ENCODE results near the gene NGEF.
"Not testable (repeated sequence)": the region's sequence is repeated elsewhere in the genome, so short reads cannot be mapped to it uniquely, and the experiment has no call there.

NGEF gene

DNA sequence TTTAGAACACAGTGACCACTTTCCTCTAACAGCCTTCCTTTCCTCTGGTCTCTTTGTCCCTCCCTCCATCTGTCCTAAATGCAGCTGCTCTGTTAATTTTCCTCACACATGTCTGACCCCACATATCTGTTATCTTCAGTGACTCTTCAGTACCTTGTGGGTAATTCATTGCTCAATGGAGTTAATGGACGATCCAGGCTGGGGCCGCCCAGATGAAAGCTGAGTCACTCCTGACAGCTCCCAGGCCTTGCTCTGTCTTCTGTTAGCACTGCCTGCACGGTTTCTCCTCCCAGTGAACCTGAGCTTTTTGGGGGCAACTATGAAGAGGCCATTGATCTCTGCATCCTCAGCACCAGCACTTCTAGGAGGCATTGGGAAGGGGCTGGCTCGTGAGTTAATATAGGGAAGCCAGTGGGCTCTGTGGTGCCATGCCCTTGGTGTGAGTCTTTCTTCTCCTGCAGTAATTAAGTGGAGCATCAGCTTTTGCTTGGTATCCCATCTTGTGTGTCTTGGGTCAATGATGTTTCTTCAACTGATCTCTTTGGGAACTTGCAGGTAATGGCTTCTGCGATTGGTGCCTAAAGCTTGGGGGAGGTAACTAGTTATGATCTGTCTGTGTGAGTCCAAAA, 75.7 kb downstream of the NGEF start:
- DNase-seq (ENCODE audit: extremely low read depth in 1 of 2, low read depth in 1 of 2) = no peak

GRCh38 chr2:232931636-232932035, 81.4 kb downstream of the NGEF start:
- DNase-seq (ENCODE audit: extremely low read depth in 1 of 2, low read depth in 1 of 2) = no peak

DNA sequence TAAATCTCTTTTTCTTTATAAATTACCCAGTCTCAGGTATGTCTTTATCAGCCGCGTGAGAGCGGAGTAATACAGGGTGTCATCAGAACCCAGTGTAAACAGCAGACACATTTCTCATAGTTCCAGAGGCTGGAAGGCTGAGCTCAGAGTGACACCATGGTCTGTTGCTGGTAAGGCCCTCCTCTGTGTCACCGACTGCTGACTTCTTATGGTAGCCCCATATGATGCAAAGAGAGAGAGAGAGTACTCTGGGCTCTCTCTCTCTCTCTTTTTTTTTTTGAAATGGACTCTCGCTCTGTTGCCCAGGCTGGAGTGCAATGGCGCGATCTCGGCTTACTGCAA, 83.0 kb downstream of the NGEF start:
- DNase-seq (ENCODE audit: extremely low read depth in 1 of 2, low read depth in 1 of 2) = no peak

DNA sequence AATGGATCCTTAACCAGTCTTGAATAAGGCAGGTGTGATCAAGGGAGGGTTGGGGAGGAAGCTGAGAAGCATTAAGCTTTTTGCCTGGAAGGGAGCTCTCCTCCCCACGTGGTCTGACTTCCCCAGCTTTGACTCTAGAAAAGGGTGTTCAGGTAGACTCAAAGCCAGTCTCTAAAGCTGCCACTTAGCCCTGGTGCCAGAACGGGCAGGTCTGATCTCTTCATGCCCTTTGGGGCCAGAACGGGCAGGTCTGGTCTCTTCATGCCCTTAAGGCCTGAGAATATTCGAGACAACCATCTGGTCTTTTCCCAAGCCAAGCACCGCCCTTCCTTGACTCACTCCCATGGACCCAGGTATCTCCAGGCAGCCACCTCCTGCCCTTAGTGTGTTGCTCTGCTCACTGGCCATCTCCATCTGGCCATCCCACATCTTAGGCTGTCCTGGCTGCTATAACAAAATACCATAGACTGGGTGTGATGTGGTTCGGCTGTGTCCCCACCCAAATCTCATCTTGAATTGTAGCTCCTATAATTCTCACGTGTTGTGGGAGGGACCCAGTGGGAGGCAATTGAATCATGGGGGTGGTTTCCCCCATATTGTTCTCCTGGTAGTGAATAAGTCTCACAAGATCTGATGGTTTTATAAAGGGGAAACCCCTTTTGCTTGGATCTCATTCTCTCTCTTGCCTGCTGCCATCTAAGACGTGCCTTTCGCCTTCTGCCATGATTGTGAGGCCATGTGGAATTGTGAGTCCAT, 83.6 kb downstream of the NGEF start:
- DNase-seq (ENCODE audit: extremely low read depth in 1 of 2, low read depth in 1 of 2) = no peak

- DNase-seq (ENCODE audit: extremely low read depth in 1 of 2, low read depth in 1 of 2) = no peak
Measured at GRCh38 chr2:232928551-232929302, 84.3 kb downstream of the NGEF start.

DNA sequence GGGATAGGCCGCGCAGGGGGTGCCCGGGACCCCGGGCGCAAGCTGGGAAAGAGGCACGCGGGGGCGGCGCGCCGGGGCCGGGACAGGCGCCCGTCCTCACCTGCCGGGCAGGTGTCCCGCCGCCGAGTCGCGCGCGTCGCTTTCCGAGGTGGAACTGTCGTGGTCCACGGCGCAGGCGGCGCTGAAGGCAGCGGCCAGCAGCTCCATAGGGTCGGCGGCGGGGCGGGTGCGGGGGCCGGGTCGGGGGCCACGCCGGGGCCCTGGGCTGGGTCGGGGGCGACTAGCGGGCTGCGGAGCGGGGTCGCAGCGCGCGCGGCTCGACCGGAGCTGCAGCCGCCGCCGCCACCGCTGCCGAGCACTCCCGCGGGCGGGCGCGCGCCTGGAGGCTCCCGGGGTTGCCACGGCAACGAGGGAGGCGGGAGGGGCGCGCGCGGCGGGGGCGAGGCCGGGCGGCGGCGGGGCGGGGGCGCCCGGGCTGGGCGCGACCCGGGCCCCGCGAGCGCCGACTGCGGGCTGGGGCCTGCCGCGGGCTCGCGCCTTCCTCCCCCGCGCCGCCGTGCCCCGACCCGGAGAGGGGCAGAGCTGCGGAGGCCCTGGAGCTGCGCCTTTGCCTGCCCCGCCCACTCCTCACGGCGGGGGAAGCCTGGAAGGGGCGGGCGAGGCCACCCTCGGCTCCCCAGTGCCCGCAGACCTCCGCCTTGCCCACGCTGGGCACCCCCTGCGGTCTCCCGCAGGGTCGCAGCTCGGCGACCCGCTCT, 85.1 kb downstream of the NGEF start:
- no peak for DNase-seq (ENCODE audit: extremely low read depth in 1 of 2, low read depth in 1 of 2)

- DNase-seq (ENCODE audit: extremely low read depth in 1 of 2, low read depth in 1 of 2) = no peak
Measured at GRCh38 chr2:232927032-232927792, 85.8 kb downstream of the NGEF start.

DNA sequence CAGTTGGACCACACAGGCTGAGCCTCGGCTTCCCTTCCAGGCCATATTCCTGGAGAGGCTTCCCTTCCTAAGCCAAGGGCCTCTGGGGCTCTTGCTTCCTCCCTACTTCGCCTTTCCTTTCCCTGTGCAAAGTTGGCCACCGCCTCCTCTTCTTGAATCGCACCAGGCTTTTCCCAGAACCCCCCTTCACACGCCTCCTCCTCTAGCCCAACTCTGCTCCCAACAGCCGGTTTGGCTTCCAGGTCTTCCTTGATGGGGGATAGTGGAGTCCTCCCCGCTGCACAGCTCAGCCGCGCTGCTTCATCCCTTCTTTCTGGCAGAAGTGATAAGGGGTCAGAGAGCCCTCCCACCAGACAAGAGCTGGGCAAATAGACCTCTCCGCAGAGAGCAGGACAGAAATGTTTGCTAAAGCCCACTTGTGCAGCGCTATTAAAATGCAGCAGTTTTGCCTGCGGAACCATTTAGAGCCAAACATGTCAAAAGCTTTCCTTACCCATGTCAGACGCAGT, 86.6 kb downstream of the NGEF start:
- DNase-seq (ENCODE audit: extremely low read depth in 1 of 2, low read depth in 1 of 2) = no peak

GRCh38 chr2:232925821-232926156, 87.3 kb downstream of the NGEF start:
- DNase-seq (ENCODE audit: extremely low read depth in 1 of 2, low read depth in 1 of 2) = no peak

DNA sequence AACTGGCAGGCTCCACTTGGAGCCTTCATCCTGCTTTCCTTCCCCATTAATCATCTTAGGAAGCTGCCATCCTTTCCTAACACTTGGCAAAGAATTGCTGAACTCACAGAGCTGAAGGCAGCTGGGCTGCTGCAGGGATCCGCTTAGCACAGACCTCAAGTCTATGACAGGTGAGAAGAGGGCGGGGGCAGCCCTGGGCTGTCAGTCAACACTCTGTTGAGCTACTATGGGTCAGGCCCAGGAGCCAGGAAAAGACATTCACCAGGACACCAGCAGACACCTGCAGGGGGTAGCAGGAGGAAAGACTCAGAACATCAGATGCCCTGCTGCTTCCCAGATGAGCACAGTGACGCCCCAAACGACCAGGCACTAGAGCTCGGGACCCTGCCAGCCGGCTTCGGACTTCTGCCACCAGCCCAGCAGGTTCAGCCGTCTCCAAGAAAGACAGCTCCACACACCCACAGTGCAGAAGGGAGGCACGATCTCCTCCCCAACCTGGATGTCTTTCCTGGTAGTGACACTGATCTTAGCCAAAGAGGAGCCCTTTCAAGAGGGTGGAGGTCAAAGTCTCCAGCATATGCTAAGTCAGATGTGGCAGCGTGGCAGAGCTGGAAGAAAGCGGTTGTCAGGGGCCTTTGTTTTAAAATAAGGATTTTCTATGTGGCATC, 87.8 kb downstream of the NGEF start:
- DNase-seq (ENCODE audit: extremely low read depth in 1 of 2, low read depth in 1 of 2) = no peak

DNA sequence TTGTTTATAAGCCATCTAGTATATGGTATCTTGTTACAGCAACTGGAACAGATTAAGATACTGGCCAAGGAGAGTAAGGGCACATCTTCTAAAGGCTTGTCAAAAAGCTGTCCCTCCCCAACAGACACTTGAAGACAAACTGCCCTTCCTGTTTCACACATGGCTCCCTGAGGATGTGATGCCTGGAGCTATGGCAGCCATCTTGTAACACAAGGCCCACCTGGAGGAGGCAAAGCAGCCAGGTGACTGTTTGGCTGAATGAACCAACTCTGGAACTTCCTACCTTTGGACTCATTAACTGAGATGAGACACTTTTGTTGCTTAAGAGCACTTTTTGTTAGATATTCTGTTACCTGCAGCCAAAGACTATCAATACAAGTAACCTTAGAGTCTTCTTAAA, 88.6 kb downstream of the NGEF start:
- no peak for DNase-seq (ENCODE audit: extremely low read depth in 1 of 2, low read depth in 1 of 2)

DNA sequence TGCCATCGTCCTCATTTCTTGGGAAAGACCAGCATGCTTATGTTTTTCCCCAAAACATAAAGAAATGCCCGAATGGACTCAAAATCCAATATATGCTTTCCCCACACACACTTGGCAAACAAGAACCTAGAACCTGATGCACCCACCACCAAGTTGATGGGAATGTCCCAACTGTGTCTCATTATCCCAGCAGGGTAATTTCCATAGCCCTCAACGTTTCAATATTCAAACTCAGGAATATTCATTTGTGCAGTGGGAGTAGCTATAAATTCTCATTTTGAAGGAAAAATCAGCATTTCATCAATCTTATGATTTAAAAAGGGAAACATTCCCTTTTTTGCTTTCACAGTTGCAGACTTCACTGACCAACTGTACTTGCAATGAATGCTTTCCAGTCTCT, 92.3 kb downstream of the NGEF start:
- DNase-seq (ENCODE audit: extremely low read depth in 1 of 2, low read depth in 1 of 2) = no peak

DNA sequence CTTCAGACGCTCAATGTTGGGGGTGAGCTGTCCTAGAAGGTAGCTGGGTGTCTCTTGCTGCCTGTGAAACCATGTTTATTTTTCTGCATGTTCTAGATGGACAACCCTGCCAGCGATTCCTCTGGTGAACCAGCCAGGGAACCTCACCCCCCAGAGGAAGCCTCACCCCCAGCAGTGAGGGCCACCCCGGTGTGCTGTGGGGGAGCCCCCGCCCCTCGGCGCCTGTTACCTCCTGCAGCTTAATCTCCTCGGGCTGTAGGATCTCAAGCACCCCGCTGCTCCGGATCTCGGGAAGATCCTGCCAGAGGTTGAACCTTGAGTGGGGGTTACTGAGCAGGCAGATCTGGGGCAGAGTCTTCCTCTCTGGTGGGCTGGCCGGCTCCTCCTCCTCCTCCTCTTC, 93.0 kb downstream of the NGEF start:
- DNase-seq (ENCODE audit: extremely low read depth in 1 of 2, low read depth in 1 of 2) = no peak

GRCh38 chr2:232919141-232919540, 93.9 kb downstream of the NGEF start:
- DNase-seq (ENCODE audit: extremely low read depth in 1 of 2, low read depth in 1 of 2) = no peak

DNA sequence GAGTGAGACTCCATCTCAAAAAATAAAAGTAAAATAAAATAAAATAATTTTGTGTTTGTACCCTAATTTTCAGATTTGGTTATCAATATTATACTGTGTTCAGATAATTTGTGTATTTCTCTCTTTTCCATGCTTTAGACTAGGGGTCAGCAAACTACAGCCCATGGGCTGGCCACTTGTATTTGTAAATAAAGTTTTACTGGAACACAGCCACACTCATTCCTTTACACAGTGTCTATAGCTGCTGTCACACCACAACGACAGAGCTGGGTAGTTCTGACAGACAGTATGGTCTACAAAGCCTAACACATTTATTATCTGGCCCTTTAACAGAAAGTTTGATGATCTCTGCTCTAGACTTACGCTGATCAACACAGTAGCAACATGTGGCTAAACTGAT, 99.2 kb downstream of the NGEF start:
- DNase-seq (ENCODE audit: extremely low read depth in 1 of 2, low read depth in 1 of 2) = no peak

DNA sequence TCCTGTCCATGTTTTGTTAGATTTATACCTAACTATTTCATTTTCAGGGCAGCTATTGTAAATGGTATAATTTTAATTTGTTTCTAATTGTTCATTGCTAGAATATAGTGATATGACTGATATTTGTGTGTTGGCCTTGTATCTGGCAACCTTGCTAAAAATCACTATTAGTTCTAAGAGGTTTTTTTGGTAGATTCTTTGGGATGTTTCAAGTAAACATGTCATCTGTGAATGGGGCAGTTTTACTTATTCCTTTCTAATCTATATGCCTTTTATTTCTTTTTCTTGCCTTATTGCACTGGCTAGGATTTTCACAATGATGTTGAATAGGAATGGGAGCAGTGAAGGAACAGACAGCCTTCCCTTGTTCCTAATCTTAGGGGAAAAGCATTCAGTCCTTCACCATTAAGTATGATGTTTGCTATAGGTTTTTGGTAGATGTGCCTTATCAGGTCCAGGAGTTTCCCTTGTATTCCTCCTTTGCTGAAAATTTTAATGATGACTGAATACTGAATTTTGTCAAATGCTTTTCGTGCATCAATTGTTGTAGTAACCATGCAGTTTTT, 101.3 kb downstream of the NGEF start:
- no peak for DNase-seq (ENCODE audit: extremely low read depth in 1 of 2, low read depth in 1 of 2)

GRCh38 chr2:232910376-232910775, 102.7 kb downstream of the NGEF start:
- DNase-seq (ENCODE audit: extremely low read depth in 1 of 2, low read depth in 1 of 2) = no peak

DNA sequence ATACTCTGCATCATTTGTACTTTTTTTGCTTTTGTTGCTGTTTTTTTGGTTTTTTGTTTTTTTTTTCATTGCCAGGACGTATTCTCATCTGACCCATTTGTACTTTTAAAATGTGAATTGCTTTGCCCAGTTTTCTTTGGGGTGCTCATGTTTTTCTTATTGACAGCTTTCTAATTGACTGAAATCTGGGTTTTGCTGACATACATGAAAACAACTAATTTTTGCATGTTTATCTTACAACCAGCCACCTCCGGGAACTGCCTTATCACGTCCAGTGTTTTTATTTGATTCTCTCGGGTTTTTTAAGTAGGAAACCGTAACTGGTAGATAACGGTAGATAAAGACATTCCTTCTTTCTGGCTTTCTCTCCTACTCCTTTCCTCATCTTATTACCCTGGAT, 104.4 kb downstream of the NGEF start:
- DNase-seq (ENCODE audit: extremely low read depth in 1 of 2, low read depth in 1 of 2) = no peak

DNA sequence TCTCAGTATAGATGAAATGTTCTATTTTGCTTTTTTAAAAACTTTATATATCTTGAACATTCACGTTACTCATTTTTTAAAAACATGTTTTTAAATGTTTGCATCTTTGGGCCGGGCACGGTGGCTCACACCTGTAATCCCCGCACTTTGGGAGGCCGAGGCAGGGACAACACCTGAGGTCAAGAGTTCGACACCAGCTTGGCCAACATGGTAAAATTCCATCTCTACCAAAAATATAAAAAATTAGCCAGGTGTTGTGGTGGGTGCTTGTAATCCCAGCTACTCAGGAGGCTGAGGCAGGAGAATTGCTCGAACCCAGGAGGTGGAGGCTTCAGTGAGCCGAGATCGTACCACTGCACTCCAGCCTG, 105.4 kb downstream of the NGEF start:
- DNase-seq (ENCODE audit: extremely low read depth in 1 of 2, low read depth in 1 of 2) = not testable (repeated sequence)
